ENCODE results near the gene MALT1. TPM values are rescaled to one million over a fixed set of nuclear protein-coding genes. Genes with fewer than 3 reads are reported as not detected.

Gene MALT1
- total RNA-seq, 4 donors from 2014 or later: 25.7 to 34.7 (median 28.3) TPM

DNA sequence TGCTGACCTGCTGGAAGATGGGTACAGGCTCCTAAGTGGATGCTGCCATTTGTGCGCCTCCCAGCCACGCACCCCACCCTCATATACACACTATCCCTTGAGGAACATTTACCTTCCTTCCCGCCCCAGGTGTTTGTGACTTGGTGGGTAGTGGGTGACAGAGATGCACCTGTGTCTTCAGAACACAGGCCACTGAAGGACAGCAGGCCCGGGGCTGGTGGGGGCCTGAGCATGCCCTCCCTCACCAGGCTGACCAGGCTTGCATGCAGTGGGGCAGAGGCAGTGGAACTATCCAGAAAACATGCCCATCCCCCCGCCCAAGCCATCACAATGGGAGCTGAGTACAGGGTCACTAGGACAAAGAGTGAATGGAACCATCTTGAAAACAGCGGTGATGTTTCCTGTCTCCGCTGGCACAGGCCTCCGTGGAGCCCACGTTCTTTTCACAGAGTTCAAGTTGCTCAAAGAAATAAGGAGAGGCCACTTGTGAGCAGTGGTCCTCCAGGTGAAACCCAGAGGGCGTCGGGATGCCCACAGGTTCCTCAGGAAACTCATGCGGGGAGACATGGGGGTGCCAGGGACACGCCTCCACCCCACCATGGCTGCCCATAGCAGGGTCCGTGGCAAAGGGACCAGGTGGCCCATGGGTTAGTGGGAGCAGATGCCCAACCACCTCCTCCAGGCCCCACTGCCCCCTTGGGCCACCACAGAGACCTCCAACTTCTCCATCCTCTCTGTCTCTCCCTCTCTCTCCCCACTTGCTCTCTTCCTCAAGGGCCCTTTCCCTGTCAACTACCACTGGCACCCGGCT lies 90.9 kb downstream of the MALT1 start:
- H3K27me3 ChIP-seq: no peaks in the 10 kb centered on the region
- H3K9me3 ChIP-seq: no peaks in the 10 kb centered on the region
- H3K4me1 ChIP-seq: peaks cover 0 to 4% (median 0%) of the 10 kb centered on the region in 4 donors
- no peak overlapping the region for H3K4me3 ChIP-seq
- no peak for DNase-seq
- no peaks in the 10 kb centered on the region for H3K36me3 ChIP-seq
- TF ChIP-seq, protein P1, sequence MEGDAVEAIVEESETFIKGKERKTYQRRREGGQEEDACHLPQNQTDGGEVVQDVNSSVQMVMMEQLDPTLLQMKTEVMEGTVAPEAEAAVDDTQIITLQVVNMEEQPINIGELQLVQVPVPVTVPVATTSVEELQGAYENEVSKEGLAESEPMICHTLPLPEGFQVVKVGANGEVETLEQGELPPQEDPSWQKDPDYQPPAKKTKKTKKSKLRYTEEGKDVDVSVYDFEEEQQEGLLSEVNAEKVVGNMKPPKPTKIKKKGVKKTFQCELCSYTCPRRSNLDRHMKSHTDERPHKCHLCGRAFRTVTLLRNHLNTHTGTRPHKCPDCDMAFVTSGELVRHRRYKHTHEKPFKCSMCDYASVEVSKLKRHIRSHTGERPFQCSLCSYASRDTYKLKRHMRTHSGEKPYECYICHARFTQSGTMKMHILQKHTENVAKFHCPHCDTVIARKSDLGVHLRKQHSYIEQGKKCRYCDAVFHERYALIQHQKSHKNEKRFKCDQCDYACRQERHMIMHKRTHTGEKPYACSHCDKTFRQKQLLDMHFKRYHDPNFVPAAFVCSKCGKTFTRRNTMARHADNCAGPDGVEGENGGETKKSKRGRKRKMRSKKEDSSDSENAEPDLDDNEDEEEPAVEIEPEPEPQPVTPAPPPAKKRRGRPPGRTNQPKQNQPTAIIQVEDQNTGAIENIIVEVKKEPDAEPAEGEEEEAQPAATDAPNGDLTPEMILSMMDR (IDR thresholded peaks at IDR 0.05): no peak
- no peak for TF ChIP-seq POLR2A (IDR thresholded peaks at IDR 0.05)
- H3K27ac ChIP-seq: no peak overlapping the region

DNA sequence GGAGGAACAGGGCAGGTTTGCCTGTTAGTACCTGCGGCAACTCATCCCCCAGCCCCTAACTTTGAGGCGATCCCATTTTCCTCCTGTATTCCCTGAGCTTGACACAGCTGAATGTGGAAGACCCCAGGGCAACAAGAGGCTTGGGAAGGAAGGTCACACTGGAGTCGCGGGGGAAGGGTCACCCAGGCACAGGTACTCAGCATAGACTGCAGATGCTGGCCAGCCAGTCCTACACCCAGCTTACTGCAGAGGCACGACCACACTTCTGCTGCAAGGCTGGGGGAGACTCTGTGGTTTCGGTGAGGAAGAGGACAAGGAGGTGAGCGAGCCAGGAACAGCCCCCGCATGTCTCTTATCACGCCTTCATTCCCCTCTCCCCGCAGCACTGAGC lies 91.5 kb downstream of the MALT1 start:
- Histone ChIP-seq H3K36me3 (no peaks in the 10 kb centered on the region), H3K27ac (no peak overlapping the region), H3K9me3 (no peaks in the 10 kb centered on the region), H3K4me3 (no peak overlapping the region), H3K4me1 (peaks cover 0 to 4% (median 0%) of the 10 kb centered on the region in 4 donors), H3K27me3 (no peaks in the 10 kb centered on the region)
- TF ChIP-seq, protein P1 (IDR thresholded peaks at IDR 0.05): no peak
- no peak for TF ChIP-seq POLR2A (IDR thresholded peaks at IDR 0.05)
- no peak for DNase-seq

DNA sequence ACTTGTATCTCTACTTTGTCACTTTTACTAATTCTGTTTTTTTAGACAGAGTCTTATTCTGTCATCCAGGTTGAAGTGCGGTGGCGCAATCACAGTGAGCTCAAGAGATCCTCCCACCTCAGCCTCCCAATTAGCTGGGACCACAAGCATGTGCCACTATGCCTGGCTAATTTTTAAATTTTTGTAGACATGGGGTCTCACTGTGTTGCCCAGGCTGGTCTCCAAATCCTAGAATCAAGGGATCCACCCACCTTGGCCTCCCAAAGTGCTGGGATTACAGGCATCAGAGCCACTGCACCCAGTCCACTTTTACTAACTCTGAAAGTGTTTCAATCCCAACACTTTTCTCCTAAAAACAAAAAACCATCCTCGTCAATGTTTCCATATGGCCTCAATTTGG lies 94.9 kb downstream of the MALT1 start:
- no peaks in the 10 kb centered on the region for H3K9me3 ChIP-seq
- no peaks in the 10 kb centered on the region for H3K36me3 ChIP-seq
- peaks cover 0 to 7% (median 5%) of the 10 kb centered on the region in 4 donors for H3K4me1 ChIP-seq
- no peak for DNase-seq
- H3K27me3 ChIP-seq: no peaks in the 10 kb centered on the region
- no peak overlapping the region for H3K4me3 ChIP-seq
- TF ChIP-seq POLR2A (IDR thresholded peaks at IDR 0.05): no peak
- TF ChIP-seq, protein P1 (IDR thresholded peaks at IDR 0.05): no peak
- H3K27ac ChIP-seq: no peak overlapping the region

DNA sequence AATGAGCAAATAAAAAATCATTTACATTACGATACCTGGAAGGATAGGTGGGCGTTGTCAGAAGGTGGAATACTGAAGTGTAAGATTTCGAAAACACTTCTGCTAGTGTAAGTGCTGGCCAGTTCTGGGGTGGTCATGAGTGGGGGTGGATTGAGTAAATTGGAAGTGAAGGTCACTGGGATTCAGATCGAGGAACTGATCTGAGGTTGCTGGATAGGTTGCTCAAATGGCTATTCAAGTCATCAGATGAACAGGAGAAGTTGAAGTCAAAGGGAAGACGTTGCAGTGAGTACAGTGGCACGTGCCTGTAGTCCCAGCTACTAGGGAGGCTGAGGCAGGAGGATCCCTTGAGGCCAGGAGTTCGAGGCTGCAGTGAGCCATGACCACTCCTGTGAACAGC lies 95.7 kb downstream of the MALT1 start:
- Histone ChIP-seq H3K4me3 (no peak overlapping the region), H3K9me3 (no peaks in the 10 kb centered on the region), H3K4me1 (peaks cover 0 to 7% (median 4%) of the 10 kb centered on the region in 4 donors), H3K27me3 (no peaks in the 10 kb centered on the region), H3K36me3 (no peaks in the 10 kb centered on the region), H3K27ac (no peak overlapping the region)
- TF ChIP-seq, protein P1 (IDR thresholded peaks at IDR 0.05): no peak
- no peak for TF ChIP-seq POLR2A (IDR thresholded peaks at IDR 0.05)
- peak in 1 of 3 donors; percentile 15 for DNase-seq

DNA sequence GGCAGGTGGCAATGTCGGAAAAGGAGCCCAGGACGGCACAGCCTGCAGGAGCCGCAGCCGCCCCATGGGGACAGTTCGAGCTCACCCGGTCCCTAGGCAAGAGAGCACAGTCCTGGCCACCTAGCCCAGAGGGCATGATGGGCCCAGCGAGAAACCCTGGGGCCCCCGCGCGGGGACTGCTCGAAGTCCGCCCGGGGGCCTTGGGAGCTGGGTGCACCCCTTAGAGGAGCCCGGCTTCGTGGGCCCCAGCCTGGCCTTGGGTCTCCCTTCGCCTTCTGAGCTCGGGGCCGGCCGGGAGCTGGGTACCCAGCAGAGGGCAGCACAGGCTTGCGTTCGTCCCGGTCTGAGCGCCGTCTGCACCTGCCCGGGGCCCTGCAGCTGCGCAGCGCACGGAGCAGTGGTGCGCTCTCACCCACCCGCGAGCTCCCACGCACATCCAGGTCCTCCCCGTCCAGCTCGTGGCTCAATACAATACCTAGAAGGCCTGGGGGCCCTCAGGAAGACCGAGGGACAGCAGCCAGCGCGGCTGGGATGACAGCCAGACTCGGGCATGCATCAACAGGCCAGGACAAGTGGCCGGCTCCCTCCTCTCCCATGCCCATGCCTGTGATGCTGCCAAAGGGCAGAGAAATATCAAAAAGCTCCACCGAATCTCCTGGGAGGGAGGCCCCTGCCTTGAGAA lies 97.2 kb downstream of the MALT1 start:
- peak; percentile 71 to 90 (median 83) for DNase-seq
- H3K4me3 ChIP-seq: peak overlapping the region; percentile 2 to 50 (median 24)

More for the DNA sequence above, 97.2 kb downstream of the MALT1 start:
- H3K27me3 ChIP-seq: no peaks in the 10 kb centered on the region
- no peak for TF ChIP-seq POLR2A (IDR thresholded peaks at IDR 0.05)
- TF ChIP-seq, protein P1 (IDR thresholded peaks at IDR 0.05): peak; percentile 39 to 83 (median 74)
- H3K9me3 ChIP-seq: no peaks in the 10 kb centered on the region
- no peak overlapping the region for H3K27ac ChIP-seq
- peaks cover 0 to 7% (median 3%) of the 10 kb centered on the region in 4 donors for H3K4me1 ChIP-seq
- H3K36me3 ChIP-seq: no peaks in the 10 kb centered on the region
